Neural cell (in vitro differentiated cells): Measurements from ENCODE around the gene SIRT3. TPM values are rescaled to one million over a fixed set of nuclear protein-coding genes. Genes with fewer than 3 reads are reported as not detected.

Experiments used
- H2AFZ ChIP-seq: fragments of 200-600, 300-800 bp; sonication (generic), shearing (Covaris generic); 2 replicates; pipeline ENCODE4 v1.6.0; 2014; ENCODE audit warnings: low read depth, mild to moderate bottlenecking, antibody characterized with exemption, low read length, moderate library complexity
- H3F3A ChIP-seq: fragments of 200-600 bp; shearing (Covaris generic); 2 replicates; pipeline ENCODE4 v1.6.1; 2016; ENCODE audit warnings: mild to moderate bottlenecking, moderate library complexity, mixed read lengths, antibody characterized with exemption, low read length; ENCODE audit not compliant: insufficient read depth, poor library complexity, severe bottlenecking
- H3K27ac ChIP-seq: fragments of 200-600, 300-800 bp; sonication (generic), shearing (Covaris generic); 2 replicates; pipeline ENCODE4 v1.5.1; 2014; ENCODE audit warnings: mild to moderate bottlenecking, low read length, moderate library complexity
- H3K27me3 ChIP-seq: fragments of 300-800, 200-600 bp; sonication (generic), shearing (Covaris generic); 2 replicates; pipeline ENCODE4 v1.6.0; 2014; ENCODE audit warnings: mild to moderate bottlenecking, low read depth, low read length, moderate library complexity; ENCODE audit not compliant: insufficient read depth
- H3K36me3 ChIP-seq: fragments of 300-800, 200-600 bp; sonication (generic), shearing (Covaris generic); 2 replicates; pipeline ENCODE4 v1.5.1; 2014; ENCODE audit warnings: mild to moderate bottlenecking, antibody characterized with exemption, low read length, moderate library complexity; ENCODE audit not compliant: insufficient read depth
- H3K4me2 ChIP-seq: fragments of 300-800, 200-600 bp; sonication (generic), shearing (Covaris generic); 2 replicates; pipeline ENCODE4 v1.6.0; 2014; ENCODE audit warnings: mild to moderate bottlenecking, low read length
- H3K4me3 ChIP-seq: fragments of 300-800, 200-600 bp; sonication (generic), shearing (Covaris generic); 2 replicates; pipeline ENCODE4 v1.5.1; 2014; ENCODE audit warnings: mild to moderate bottlenecking, low read length, moderate library complexity
- H3K79me2 ChIP-seq: fragments of 200-600 bp; shearing (Covaris generic); replicated peaks from 2 replicates; pipeline ENCODE4 v1.6.0; 2014; ENCODE audit warnings: mild to moderate bottlenecking, low read length, moderate library complexity; ENCODE audit not compliant: insufficient read depth
- H3K9ac ChIP-seq: fragments of 300-800, 200-600 bp; sonication (generic), shearing (Covaris generic); 2 replicates; pipeline ENCODE4 v1.6.1; 2016; ENCODE audit warnings: mild to moderate bottlenecking, low read length, mixed read lengths
- H3K9me2 ChIP-seq: fragments of 200-600 bp; shearing (Covaris generic); 2 replicates; pipeline ENCODE4 v1.6.1; 2016; ENCODE audit warnings: mild to moderate bottlenecking, low read length, mixed read lengths; ENCODE audit not compliant: insufficient read depth
- H3K9me3 ChIP-seq: fragments of 200-600, 300-800 bp; sonication (generic), shearing (Covaris generic); 2 replicates; pipeline ENCODE4 v1.6.1; 2016; ENCODE audit warnings: mild to moderate bottlenecking, mixed run types, low read length, moderate library complexity, mixed read lengths
- H4K20me1 ChIP-seq: fragments of 200-600 bp; shearing (Covaris generic); 2 replicates; pipeline ENCODE4 v1.6.1; 2016; ENCODE audit warnings: mild to moderate bottlenecking, mixed run types; ENCODE audit not compliant: insufficient read depth
- CTCF ChIP-seq: fragments of 450-650 bp; IDR thresholded peaks from 2 replicates; pipeline ENCODE4 v1.5.1; 2014; ENCODE audit warnings: antibody characterized with exemption, mild to moderate bottlenecking, moderate library complexity; ENCODE audit not compliant: poor library complexity, severe bottlenecking
- EP300 ChIP-seq: fragments of 450-650 bp; conservative IDR thresholded peaks from 2 replicates; pipeline ENCODE4 v1.6.1; 2014; ENCODE audit warnings: antibody characterized with exemption, mild to moderate bottlenecking, moderate library complexity; ENCODE audit not compliant: poor library complexity, severe bottlenecking
- EZH2 ChIP-seq: fragments of 200-600, 300-800 bp; shearing (Covaris generic), sonication (generic); IDR thresholded peaks from 2 replicates; pipeline ENCODE4 v1.6.1; 2014; ENCODE audit warnings: antibody characterized with exemption, low read length, borderline replicate concordance, mild to moderate bottlenecking; ENCODE audit not compliant: insufficient read depth, poor library complexity, severe bottlenecking
- MXI1 ChIP-seq: fragments of 450-650 bp; conservative IDR thresholded peaks from 2 replicates; pipeline ENCODE4 v1.6.1; 2014; ENCODE audit warnings: antibody characterized with exemption, mild to moderate bottlenecking; ENCODE audit not compliant: poor library complexity, severe bottlenecking
- POLR2AphosphoS5 ChIP-seq: IDR thresholded peaks from 2 replicates; pipeline ENCODE4 v1.6.1; 2012
- RAD21 ChIP-seq: fragments of 450-650 bp; conservative IDR thresholded peaks from 2 replicates; pipeline ENCODE4 v1.6.1; 2014; ENCODE audit warnings: antibody characterized with exemption, mild to moderate bottlenecking, moderate library complexity
- REST ChIP-seq: IDR thresholded peaks from 2 replicates; pipeline ENCODE4 v1.6.1; 2012; ENCODE audit warnings: borderline replicate concordance
- SMC3 ChIP-seq: fragments of 450-650 bp; conservative IDR thresholded peaks from 2 replicates; pipeline ENCODE4 v1.6.1; 2014; ENCODE audit warnings: antibody characterized with exemption, mild to moderate bottlenecking, moderate library complexity; ENCODE audit not compliant: poor library complexity
- TAF1 ChIP-seq: IDR thresholded peaks from 2 replicates; pipeline ENCODE4 v1.6.1; 2012; ENCODE audit warnings: low read depth
- polyA plus RNA-seq: library from polyadenylated mRNA; depleted of rRNA; stranded (reverse); fragments of >200 nt; gene quantifications from 2 replicates; pipeline ENCODE4 v1.2.3, GENCODE V29; 2014

SIRT3 gene
- polyA plus RNA-seq, 1 donor from 2014 or later: 32.9 TPM

- Histone ChIP-seq H3K9ac (no peak within 1 kb of the TSS), H3K27ac (no peak within 1 kb of the TSS), H3K36me3 (no peaks in the 10 kb centered on the region), H4K20me1 (no peaks in the 10 kb centered on the region), H3K4me2 (no peak within 1 kb of the TSS), H3K4me3 (no peak within 1 kb of the TSS), H3K9me3 (no peaks in the 10 kb centered on the region), H3K27me3 (no peaks in the 10 kb centered on the region), H3F3A (no peaks in the 10 kb centered on the region), H3K79me2 (no peaks in the 10 kb centered on the region), H2AFZ (no peak within 1 kb of the TSS), H3K9me2 (no peaks in the 10 kb centered on the region)
- no peak for TF ChIP-seq RAD21
- no peak for TF ChIP-seq MXI1
- no peak for TF ChIP-seq CTCF
- no peak for TF ChIP-seq EP300
- no peak for TF ChIP-seq SMC3
- no peak for TF ChIP-seq EZH2
- TF ChIP-seq REST: no peak
- TF ChIP-seq TAF1: no peak
- TF ChIP-seq POLR2AphosphoS5: no peak
Measured at GRCh38 chr11:278001-278951, 42.1 kb upstream of the SIRT3 start, which contains the start of gene NLRP6. Gene NLRP6, plus strand, starts transcription at chr11:278407. Its CDS starts 163 bp downstream, at chr11:278570.

- Histone ChIP-seq H3K79me2 (no peaks in the 10 kb centered on the region), H2AFZ (no peak overlapping the region), H3K27me3 (no peaks in the 10 kb centered on the region), H3K9ac (no peak overlapping the region), H3K9me3 (no peaks in the 10 kb centered on the region), H3K4me2 (no peak overlapping the region), H3F3A (no peaks in the 10 kb centered on the region), H3K9me2 (no peaks in the 10 kb centered on the region), H4K20me1 (no peaks in the 10 kb centered on the region), H3K36me3 (no peaks in the 10 kb centered on the region), H3K4me3 (no peak overlapping the region), H3K27ac (no peak overlapping the region)
- no peak for TF ChIP-seq TAF1
- TF ChIP-seq POLR2AphosphoS5: no peak
- TF ChIP-seq RAD21: no peak
- no peak for TF ChIP-seq EZH2
- TF ChIP-seq REST: no peak
- TF ChIP-seq SMC3: no peak
- no peak for TF ChIP-seq MXI1
- TF ChIP-seq CTCF: no peak
- TF ChIP-seq EP300: no peak
Measured at GRCh38 chr11:276219-276618, 40.1 kb upstream of the SIRT3 start.
